ENCODE results near the gene LENEP.
A peak's percentile ranks its signal among the peaks of the same experiment; 100 is the strongest.

Gene LENEP

DNA sequence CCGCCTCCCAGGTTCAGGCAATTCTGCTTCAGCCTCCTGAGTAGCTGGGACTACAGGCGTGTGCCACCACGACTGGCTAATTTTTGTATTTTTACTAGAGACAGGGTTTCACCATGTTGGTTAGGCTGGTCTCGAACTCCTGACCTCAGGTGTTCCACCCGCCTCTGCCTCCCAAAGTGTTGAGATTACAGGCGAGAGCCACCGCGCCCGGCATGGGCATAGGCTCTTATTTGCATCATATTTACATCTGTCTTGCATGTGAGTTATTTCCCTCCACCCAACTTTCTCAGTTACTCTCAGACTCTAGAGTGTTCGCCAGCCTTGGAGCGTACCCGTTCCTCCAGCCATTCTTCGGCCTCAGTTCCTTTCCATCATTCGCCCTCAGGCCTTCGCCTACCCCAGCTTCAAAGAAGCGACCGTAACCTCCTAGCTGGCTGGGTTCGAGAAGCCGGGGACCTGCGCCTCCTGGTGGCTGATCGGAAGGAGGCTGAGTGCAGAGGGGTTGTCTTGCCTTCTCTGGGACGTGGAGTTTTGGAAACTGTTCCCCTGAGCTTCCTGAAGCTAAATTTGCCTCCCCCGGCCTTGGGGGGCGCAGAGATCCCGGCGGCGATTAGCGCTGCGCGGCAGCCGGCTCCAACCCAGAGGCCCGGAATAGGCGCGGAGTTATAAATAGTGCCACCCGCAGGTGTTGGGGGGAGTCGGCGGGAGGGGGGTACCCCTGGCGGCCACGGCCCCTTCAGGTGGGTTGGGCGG is 5.6 kb downstream of the LENEP start:
- peak in 1 of 2 donors; percentile 67 for DNase-seq (ENCODE audit: low read depth in 2 of 2)

- peak in 1 of 2 donors; percentile 58 for DNase-seq (ENCODE audit: low read depth in 2 of 2)
These were observed 6.4 kb downstream of the LENEP start for GRCh38 chr1:154999571-155000410.

GRCh38 chr1:155000411-155000725 is 7.0 kb downstream of the LENEP start:
- no peak for DNase-seq (ENCODE audit: low read depth in 2 of 2)

- peak; percentile 72 to 86 for DNase-seq (ENCODE audit: low read depth in 2 of 2)
These were observed 7.5 kb downstream of the LENEP start for GRCh38 chr1:155000726-155001424.

- DNase-seq (ENCODE audit: low read depth in 2 of 2), result no peak
These were observed 8.0 kb downstream of the LENEP start for GRCh38 chr1:155001425-155001674.

GRCh38 chr1:155001675-155002463 is 8.5 kb downstream of the LENEP start:
- DNase-seq (ENCODE audit: low read depth in 2 of 2), result peak; percentile 99 to 100

- no peak for DNase-seq (ENCODE audit: low read depth in 2 of 2)
These were observed 9.3 kb downstream of the LENEP start, which contains the start of gene ZBTB7B for GRCh38 chr1:155002464-155003226. ZBTB7B (plus strand) TSS chr1:155002802; CDS start chr1:155014661, 11,859 bp downstream.

DNA sequence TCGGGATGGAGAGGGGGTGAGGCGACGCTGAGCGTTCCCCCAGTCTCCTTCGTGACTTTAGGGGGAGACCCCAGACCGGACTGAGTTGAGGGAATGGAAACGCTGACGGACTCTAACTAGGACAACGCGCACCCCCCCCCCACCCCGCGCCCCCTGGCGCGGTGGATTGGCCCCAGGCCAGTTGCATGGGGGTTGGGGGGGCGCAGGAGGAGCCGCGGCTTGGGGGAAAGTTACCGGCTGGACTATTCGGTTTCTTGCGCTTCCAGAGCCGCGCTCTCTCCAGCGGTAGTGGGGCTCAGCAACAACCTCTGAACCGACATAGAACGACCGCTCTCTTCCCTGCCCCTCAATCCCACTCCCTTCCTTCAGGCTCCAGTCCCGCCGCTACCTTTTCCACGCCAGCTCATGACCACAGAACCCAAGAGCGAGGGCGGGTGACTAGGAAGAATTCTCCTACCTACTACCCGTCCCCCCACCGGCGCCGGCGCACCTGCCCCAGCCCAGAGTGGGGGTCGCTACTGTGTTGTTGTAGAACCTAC is 9.9 kb downstream of the LENEP start:
- DNase-seq (ENCODE audit: low read depth in 2 of 2), result no peak

- no peak for DNase-seq (ENCODE audit: low read depth in 2 of 2)
These were observed 10.5 kb downstream of the LENEP start for GRCh38 chr1:155003766-155004351.

DNA sequence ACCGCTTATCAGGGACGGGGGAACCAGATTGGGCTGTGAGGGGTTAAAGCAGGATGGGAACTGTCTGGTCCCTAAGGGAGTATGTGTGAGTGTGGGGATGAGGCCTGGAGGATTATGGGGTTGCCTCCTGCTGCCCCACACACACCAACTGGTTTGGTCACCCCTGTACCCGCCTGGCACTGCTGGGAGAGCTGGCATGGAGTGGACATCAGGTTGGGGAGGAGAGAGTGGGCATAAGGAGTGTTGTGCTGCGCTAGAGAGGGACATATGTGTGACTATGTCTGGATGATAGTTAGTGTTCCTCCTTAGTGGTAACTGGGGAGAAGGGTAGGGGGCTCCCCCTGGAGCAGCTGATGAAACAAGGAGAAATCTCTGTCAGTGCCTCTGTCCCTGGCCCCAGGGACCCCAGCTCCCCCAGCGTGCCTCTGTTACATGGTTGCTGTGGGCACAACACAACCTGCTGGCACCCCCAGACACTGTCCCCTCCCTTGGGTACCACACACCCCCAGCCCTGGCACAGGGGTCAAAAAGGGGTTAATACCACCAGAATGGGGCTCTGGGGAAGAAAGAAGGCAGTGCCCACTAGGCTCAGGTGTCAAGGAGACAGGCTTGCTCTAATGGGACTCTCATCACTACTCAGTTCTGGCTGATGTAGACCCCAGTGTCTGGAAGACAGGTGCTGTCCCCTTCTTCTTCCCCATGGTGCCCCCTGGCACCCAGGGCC is 11.1 kb downstream of the LENEP start:
- no peak for DNase-seq (ENCODE audit: low read depth in 2 of 2)

DNA sequence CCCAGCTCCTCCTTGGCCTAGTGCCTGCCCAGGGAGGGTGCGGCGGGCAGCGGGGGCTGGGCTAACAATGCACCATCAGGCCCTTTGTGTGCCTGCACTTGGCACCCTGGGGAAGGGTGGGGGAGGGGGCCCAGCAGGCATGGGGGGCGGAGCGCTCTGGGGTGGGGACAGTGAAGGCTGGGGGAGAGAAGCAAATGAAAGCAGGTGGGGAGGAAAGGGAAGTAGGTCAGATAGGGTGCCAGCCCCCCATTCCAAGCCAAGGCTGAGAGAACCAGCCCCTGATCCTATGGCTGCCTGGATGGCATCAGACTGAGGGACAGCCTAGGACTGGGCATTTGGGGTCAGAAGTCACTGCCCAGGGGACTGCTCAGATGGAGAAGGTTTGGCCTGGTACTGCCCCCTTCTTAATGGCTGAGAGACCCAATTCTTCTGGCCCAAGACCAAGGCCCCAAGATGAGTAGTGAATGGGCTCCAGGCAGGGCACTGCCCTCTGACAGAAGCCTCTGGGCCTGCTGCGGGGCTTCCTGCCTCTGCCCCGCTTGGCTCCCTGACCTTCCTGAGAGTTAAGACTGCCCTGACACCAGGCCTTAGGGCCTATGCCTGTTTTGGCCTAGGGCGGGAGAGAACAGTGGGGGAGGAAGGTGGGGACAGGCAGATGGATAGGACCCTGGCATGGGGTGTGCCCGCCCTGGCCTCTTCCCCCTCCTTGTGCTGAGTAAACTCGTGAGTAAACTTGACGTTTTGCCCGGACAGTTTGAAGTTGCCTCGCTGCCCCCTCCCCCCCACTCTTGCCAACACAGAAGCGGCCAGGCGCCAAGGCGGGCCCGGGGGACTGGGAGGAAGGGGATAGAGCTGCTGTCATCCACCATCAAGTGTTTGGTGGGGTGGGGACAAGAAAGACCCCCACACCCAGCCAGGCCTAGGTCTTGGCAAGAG is 12.0 kb downstream of the LENEP start:
- no peak for DNase-seq (ENCODE audit: low read depth in 2 of 2)

- DNase-seq (ENCODE audit: low read depth in 2 of 2), result no peak
These were observed 13.3 kb downstream of the LENEP start for GRCh38 chr1:155006601-155007101.

DNA sequence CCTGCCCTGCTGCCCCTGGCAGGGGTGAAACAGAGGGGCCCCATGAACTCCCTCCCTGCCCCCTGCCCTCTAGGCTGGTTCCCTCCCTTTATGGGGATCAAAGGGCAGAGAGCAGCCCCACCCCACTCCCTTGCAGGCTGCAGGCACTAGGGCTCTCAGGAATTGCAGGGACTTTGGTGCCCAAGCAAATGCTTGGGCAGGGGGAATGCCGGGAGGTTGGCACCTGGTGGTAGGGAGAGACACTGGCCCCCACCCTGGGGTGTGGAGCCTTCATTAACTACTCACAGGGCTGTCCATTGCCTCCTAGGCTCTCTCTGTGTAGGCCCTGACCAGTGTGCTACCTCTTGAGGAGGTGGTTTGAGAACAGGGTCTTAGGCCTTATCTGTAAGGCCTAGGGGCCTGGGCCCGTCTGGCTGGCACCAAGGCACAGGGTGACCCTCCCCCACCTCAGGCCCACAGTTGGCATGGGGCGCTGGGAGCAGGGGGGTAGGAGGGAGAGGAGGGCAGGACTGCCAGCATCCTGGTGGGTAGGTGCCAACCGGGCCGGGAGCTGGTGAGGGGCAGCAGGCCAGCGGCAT is 14.0 kb downstream of the LENEP start:
- DNase-seq (ENCODE audit: low read depth in 2 of 2), result no peak

- peak; percentile 59 to 86 for DNase-seq (ENCODE audit: low read depth in 2 of 2)
These were observed 14.9 kb downstream of the LENEP start for GRCh38 chr1:155008015-155008941.

DNA sequence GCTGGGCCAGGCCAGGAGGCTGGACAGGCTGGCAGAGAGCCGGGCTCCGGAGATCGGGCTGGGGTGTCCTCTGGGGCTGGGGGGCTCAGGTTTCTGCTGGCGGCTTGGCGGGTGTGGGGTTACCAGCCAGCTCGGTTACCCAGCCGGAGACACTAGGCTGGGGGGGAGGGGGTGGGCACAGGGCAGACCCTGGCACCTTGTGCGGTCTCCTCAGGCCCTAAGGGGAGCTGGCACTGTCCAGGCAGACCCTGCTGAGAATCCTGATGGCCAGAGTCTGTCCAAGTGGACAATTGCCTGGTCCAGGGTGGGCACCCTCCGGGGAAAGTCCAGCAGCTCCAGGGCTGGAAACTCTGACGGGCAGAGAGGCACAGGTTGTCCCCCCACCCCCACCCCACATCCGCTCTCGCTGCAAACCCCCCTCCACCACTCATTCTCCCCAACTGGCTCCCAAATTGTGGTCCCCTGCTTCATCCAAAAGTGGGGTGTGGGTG is 15.9 kb downstream of the LENEP start:
- no peak for DNase-seq (ENCODE audit: low read depth in 2 of 2)

DNA sequence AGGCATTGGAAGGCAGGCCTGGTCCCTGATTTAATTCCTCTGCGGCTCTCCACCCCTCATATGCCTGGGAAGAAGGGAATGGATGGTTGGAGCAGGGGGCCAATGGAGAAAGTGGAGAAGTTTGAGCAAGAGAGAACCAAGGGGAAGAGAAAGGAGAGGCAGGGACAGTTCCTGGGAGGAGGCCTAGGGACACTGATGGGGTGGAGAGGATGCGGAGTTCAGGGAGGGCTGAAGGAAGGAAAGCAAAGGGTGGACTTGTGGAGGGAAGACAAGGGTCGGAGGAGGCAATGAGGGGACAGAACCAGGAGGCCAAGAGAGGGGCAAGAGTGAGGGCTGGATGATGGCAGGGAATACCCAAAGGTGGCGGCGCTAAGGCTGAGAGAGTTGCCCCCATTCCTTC is 16.4 kb downstream of the LENEP start:
- no peak for DNase-seq (ENCODE audit: low read depth in 2 of 2)

All from stimulated activated CD4-positive, alpha-beta T cell treated with anti-CD3 and anti-CD28 coated beads, Interleukin-15, amount 100 ng/mL, for 48 hours (primary cell).